Epithelial cell of proximal tubule (primary cell): ENCODE results near the gene RBBP7. TPM values are rescaled to one million over a fixed set of nuclear protein-coding genes. Genes with fewer than 3 reads are reported as not detected.

Experiments used
- DNase-seq: peaks from one replicate; pipeline ENCODE4 v3.0.0-alpha.2; 2011; ENCODE audit warnings: low read depth
- H3K4me3 ChIP-seq: 2 replicates; pipeline ENCODE4 v1.5.1; 2011; ENCODE audit warnings: low read depth, mild to moderate bottlenecking, low read length
- CTCF ChIP-seq: conservative IDR thresholded peaks from 2 replicates; pipeline ENCODE4 v1.5.1; 2012; ENCODE audit warnings: low read depth, mild to moderate bottlenecking, low read length
- total RNA-seq: library from RNA; depleted of rRNA; stranded (reverse); fragments of >200 nt; gene quantifications from 2 replicates; pipeline ENCODE4 v1.2.3, GENCODE V29; 2015

RBBP7 gene
- total RNA-seq, 1 donor from 2014 or later = 149 TPM

DNA sequence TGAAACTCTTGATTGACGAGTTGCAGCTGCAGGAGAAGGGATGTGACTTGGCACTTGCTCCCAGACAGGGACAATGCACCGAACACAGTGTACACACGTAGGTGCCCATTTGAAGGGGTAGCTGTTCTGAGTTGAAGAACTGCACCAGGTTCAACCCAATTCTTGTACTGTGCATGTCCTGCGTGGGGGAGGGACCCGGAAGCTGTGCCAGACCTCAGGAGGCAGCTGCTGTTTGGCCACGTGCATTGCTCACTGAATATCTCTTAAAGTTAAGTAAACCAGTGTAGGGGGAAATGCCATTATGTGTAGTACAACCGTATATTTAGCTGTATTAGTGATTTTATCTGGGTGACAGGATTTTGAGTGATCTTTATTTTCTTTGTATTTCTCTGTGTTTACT, 12.0 kb upstream of the RBBP7 start:
- no peak for TF ChIP-seq CTCF
- peak overlapping the region; percentile 55 for H3K4me3 ChIP-seq
- no peak for DNase-seq

DNA sequence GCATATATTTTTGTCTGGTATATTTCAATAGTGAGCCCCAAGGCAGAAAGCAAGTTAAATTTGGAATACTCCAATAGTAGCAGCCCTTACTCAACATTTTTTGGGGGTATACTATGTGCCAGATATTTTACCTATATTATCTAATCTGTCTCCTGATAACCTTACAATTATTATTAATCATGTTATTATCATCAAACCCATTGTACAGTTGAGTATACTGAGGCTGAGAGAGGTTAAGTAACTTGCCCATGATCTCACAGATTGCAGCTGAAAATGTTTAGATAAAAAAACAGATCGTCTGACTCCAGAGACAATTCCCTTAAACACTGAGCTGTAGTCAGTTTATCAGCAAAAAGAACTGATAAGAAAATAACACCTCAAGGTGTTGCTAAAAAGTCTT, 6.5 kb upstream of the RBBP7 start:
- no peak overlapping the region for H3K4me3 ChIP-seq
- no peak for DNase-seq
- TF ChIP-seq CTCF = no peak

- no peak for DNase-seq
- no peak for TF ChIP-seq CTCF
- H3K4me3 ChIP-seq = no peak overlapping the region
Measured at GRCh38 chrX:16874458-16875095, 4.4 kb upstream of the RBBP7 start.

GRCh38 chrX:16873106-16873505, 2.9 kb upstream of the RBBP7 start:
- H3K4me3 ChIP-seq = no peak overlapping the region
- TF ChIP-seq CTCF = no peak
- no peak for DNase-seq

DNA sequence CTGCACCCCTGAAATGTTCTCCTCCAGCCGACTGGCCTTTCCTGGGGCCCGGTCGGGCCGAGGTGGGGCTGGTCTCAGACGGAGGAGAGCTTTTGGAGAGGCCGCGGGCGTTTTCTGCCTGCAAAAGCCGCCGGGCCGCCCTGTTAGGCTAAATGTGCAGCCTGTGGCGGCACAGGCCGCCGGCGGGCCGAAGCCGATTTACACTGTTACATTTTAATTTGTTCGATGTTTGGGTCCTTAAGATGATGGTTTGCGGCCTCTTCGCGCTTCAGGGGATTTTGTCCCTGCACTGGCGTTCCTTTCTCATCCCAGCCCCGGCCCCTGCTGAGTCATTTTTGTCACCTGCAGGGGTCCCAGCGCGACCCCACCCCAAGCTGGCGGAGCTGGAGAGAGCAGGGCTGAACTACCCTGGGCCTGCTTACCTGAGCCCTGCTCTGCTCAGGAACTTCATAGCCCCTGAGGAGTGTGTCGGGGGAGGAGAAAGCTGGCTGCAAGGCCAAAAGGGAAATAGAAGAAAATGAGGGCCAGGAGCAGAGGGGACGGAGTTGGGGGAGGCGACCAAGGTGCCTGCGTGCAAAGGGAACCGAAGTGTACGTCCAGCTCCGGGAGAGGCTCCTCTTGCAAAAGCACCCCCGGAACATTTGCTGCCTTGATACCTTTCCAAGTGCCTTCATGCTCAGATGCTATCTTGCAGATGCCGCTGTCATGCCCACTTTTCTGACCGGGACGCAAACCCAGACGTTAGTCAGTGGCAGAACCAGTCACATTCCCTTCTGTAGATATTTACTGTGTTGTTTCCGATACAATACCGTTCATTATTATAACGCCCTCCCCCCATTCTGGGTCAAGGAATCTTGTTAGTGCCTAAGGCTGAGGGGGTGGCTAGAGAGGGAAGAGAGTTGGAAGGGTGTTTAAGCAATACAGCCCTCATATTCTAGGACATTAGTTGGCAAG, 977 bp upstream of the RBBP7 start:
- DNase-seq = no peak
- TF ChIP-seq CTCF = no peak
- peak overlapping the region; percentile 58 for H3K4me3 ChIP-seq

DNA sequence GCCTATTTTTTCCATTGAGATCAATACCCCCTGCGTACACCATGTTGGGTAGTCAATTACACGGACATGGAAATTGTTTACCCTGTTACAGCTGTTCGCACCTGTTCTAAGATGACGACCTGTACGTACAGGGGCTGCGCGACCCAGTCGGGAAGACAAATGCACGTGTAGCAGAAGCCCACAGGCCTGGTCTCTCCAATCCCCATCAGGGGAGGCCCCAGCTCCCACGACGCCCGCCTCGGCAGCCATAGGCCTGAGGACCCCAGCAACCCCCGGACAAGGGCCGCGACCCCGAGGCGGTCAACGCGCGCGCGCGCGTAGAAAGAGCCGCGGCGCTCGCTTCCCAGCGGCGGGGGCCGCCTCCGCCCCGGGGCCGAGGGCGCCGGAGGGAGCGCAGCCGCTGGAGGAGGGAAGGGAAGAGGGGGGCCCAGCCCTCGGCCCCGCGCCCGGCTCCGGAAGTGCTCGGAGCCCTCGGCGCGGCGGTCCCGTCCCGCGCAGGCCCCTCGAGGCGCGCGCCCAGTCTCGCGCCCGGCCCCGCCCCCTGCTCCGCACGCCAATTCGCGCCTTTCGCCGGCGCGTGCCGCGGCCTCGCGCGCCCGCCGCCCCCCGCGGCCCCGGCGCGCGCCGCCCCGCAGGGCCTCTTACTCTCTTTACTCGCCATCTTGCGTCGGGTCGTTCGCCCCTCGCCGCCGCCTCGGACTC, 618 bp downstream of the RBBP7 start:
- DNase-seq = no peak
- TF ChIP-seq CTCF = no peak
- peak overlapping the region; percentile 71 for H3K4me3 ChIP-seq
